ENCODE data around the gene OCEL1.

- TF ChIP-seq, protein P1, sequence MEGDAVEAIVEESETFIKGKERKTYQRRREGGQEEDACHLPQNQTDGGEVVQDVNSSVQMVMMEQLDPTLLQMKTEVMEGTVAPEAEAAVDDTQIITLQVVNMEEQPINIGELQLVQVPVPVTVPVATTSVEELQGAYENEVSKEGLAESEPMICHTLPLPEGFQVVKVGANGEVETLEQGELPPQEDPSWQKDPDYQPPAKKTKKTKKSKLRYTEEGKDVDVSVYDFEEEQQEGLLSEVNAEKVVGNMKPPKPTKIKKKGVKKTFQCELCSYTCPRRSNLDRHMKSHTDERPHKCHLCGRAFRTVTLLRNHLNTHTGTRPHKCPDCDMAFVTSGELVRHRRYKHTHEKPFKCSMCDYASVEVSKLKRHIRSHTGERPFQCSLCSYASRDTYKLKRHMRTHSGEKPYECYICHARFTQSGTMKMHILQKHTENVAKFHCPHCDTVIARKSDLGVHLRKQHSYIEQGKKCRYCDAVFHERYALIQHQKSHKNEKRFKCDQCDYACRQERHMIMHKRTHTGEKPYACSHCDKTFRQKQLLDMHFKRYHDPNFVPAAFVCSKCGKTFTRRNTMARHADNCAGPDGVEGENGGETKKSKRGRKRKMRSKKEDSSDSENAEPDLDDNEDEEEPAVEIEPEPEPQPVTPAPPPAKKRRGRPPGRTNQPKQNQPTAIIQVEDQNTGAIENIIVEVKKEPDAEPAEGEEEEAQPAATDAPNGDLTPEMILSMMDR (IDR thresholded peaks at IDR 0.05): no peak
- peak in 1 of 3 donors; percentile 14 for TF ChIP-seq POLR2A (IDR thresholded peaks at IDR 0.05)
These were observed 38.6 kb downstream of the OCEL1 start, which contains the start of gene USHBP1 for GRCh38 chr19:17264641-17264979.
